ENCODE data around the gene PCDHGB7.
"Not testable (repeated sequence)": the region's sequence is repeated elsewhere in the genome, so short reads cannot be mapped to it uniquely, and the experiment has no call there.

PCDHGB7 gene

DNA sequence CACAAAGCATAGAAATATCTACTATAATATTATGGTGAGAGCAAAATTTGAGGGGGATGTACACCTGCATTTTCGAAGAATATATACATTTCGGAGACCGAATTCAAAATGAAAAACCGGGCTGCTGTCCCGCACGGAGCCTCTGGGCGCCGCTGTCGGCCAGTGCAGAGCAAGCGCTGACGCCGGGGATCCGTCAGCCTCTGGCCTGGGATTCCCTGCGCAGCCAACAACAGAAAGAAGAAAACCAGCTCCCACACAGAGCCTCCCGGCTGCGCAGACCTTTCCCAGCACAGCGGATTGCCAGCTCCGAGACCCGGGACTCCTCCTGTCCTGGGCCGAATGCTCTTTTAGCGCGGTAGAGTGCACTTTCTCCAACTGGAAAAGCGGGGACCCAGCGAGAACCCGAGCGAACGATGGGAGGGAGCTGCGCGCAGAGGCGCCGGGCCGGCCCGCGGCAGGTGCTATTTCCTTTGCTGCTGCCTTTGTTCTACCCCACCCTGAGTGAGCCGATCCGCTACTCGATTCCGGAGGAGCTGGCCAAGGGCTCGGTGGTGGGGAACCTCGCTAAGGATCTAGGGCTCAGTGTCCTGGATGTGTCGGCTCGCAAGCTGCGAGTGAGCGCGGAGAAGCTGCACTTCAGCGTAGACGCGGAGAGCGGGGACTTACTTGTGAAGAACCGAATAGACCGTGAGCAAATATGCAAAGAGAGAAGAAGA, 9.5 kb upstream of the PCDHGB7 start, which contains the start of gene PCDHGB6:
TSS of gene PCDHGB6 (plus strand) at position 232 of the 716 bp plus-strand sequence. CDS start at position 414, 182 bp downstream.
- not testable (repeated sequence) for H3K4me3 ChIP-seq (ENCODE audit: low read length); H4K20me1 ChIP-seq (ENCODE audit: insufficient read depth, low read length); H3K9ac ChIP-seq (ENCODE audit: low read length); H3K79me2 ChIP-seq (ENCODE audit: low read length); H3K27me3 ChIP-seq (ENCODE audit: low read depth, low read length); H3K4me2 ChIP-seq (ENCODE audit: low read length); H3K4me1 ChIP-seq (ENCODE audit: low read length); H3K9me3 ChIP-seq (ENCODE audit: insufficient read depth, low read length); H3K36me3 ChIP-seq (replicated peaks; ENCODE audit: low read depth, low read length); H2AFZ ChIP-seq (ENCODE audit: low read depth, low read length); H3K27ac ChIP-seq (ENCODE audit: low read length)
- TF ChIP-seq, protein P1, sequence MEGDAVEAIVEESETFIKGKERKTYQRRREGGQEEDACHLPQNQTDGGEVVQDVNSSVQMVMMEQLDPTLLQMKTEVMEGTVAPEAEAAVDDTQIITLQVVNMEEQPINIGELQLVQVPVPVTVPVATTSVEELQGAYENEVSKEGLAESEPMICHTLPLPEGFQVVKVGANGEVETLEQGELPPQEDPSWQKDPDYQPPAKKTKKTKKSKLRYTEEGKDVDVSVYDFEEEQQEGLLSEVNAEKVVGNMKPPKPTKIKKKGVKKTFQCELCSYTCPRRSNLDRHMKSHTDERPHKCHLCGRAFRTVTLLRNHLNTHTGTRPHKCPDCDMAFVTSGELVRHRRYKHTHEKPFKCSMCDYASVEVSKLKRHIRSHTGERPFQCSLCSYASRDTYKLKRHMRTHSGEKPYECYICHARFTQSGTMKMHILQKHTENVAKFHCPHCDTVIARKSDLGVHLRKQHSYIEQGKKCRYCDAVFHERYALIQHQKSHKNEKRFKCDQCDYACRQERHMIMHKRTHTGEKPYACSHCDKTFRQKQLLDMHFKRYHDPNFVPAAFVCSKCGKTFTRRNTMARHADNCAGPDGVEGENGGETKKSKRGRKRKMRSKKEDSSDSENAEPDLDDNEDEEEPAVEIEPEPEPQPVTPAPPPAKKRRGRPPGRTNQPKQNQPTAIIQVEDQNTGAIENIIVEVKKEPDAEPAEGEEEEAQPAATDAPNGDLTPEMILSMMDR (IDR thresholded peaks at IDR 0.05; ENCODE audit: low read depth, low read length) = peak; percentile 24; the same call in 1 of the 2 replicates

DNA sequence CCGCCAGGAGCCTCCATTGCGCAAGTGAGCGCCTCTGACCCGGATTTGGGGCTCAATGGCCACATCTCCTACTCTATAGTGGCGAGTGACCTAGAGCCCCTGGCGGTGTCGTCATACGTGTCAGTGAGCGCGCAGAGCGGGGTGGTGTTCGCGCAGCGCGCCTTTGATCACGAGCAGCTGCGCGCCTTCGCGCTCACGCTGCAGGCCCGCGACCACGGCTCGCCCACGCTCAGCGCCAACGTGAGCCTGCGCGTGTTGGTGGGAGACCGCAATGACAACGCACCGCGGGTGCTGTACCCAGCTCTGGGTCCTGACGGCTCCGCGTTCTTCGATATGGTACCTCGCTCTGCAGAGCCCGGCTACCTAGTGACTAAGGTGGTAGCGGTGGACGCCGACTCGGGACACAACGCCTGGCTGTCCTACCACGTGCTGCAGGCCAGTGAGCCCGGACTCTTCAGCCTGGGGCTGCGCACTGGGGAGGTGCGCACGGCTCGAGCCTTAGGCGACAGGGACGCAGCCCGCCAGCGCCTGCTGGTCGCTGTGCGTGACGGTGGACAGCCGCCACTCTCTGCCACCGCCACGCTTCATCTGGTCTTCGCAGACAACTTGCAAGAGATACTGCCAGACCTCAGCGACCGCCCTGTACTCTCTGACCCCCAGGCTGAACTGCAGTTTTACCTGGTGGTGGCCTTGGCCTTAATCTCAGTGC, 7.7 kb upstream of the PCDHGB7 start:
- Histone ChIP-seq H3K4me2 (ENCODE audit: low read length) (no peak overlapping the region), H3K9me3 (ENCODE audit: insufficient read depth, low read length) (no peaks in the 10 kb centered on the region), H3K79me2 (ENCODE audit: low read length) (no peaks in the 10 kb centered on the region), H3K4me1 (ENCODE audit: low read length) (no peaks in the 10 kb centered on the region), H3K27me3 (ENCODE audit: low read depth, low read length) (no peaks in the 10 kb centered on the region), H3K9ac (ENCODE audit: low read length) (no peak overlapping the region), H3K27ac (ENCODE audit: low read length) (no peak overlapping the region), H3K4me3 (ENCODE audit: low read length) (no peak overlapping the region), H3K36me3 (replicated peaks; ENCODE audit: low read depth, low read length) (no peaks in the 10 kb centered on the region), H2AFZ (ENCODE audit: low read depth, low read length) (no peak overlapping the region), H4K20me1 (ENCODE audit: insufficient read depth, low read length) (no peaks in the 10 kb centered on the region)
- TF ChIP-seq EZH2phosphoT487 (IDR thresholded peaks at IDR 0.05; ENCODE audit: low read depth) = no peak

DNA sequence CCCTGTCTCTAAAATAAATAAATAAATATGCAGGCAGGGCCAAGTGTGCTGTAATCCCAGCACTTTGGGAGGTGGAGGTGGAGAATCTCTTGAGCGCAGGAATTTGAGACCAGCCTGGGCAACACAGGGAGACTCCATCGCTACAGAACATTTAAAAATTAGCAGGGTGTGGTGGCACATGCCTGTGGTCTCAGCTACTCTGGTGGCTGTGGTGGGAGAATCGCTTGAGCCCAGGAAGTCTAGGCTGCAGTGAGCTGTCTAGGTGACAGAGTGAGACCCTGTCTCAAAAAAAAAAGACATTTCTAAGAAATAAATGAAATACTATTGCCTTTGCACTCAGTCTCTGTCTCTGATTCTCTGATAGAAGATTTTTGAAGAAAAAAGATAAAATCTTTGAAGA, 5.9 kb upstream of the PCDHGB7 start:
- Histone ChIP-seq H4K20me1 (ENCODE audit: insufficient read depth, low read length) (no peaks in the 10 kb centered on the region), H3K9me3 (ENCODE audit: insufficient read depth, low read length) (no peaks in the 10 kb centered on the region), H3K4me3 (ENCODE audit: low read length) (no peak overlapping the region), H3K4me1 (ENCODE audit: low read length) (no peaks in the 10 kb centered on the region), H3K4me2 (ENCODE audit: low read length) (no peak overlapping the region), H3K9ac (ENCODE audit: low read length) (no peak overlapping the region), H3K27me3 (ENCODE audit: low read depth, low read length) (no peaks in the 10 kb centered on the region), H3K27ac (ENCODE audit: low read length) (no peak overlapping the region), H2AFZ (ENCODE audit: low read depth, low read length) (no peak overlapping the region), H3K79me2 (ENCODE audit: low read length) (no peaks in the 10 kb centered on the region), H3K36me3 (replicated peaks; ENCODE audit: low read depth, low read length) (no peaks in the 10 kb centered on the region)
- TF ChIP-seq EZH2phosphoT487 (IDR thresholded peaks at IDR 0.05; ENCODE audit: low read depth) = no peak
- TF ChIP-seq, protein P1 (IDR thresholded peaks at IDR 0.05; ENCODE audit: low read depth, low read length) = no peak

DNA sequence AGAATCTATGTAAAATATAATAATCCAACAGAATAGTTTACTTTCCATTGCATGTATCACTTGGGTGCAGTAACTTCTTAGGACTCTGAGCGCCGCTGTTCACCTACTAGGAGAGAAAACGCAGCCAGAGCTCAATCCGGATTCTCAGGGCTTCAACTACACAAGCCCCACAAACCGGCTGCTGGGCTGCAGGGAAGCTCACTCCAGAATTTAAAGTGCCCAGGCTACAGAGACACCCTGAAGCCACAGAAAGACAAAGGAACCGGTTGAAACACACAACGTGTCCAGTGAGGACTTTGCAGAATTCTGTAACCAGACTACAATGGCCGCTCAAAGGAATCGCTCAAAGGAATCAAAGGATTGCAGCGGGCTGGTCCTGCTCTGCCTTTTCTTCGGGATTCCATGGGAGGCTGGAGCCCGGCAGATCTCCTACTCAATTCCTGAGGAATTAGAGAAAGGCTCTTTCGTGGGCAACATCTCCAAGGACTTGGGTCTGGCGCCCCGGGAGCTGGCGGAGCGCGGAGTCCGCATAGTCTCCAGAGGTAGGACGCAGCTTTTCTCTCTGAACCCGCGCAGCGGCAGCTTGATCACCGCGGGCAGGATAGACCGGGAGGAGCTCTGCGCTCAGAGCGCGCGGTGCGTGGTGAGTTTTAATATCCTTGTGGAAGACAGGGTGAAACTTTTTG, 4.5 kb upstream of the PCDHGB7 start, which contains the start of gene PCDHGA10:
TSS of gene PCDHGA10 (plus strand) at position 134 of the 686 bp plus-strand sequence. CDS start at position 323, 189 bp downstream.
- no peaks in the 10 kb centered on the region for H3K9me3 ChIP-seq (ENCODE audit: insufficient read depth, low read length)
- no peaks in the 10 kb centered on the region for H3K36me3 ChIP-seq (replicated peaks; ENCODE audit: low read depth, low read length)
- no peaks in the 10 kb centered on the region for H3K79me2 ChIP-seq (ENCODE audit: low read length)
- H3K27ac ChIP-seq (ENCODE audit: low read length) = no peak within 1 kb of the TSS
- peak within 1 kb of the TSS; percentile 97 for H2AFZ ChIP-seq (ENCODE audit: low read depth, low read length)
- no peaks in the 10 kb centered on the region for H4K20me1 ChIP-seq (ENCODE audit: insufficient read depth, low read length)
- peak within 1 kb of the TSS; percentile 89 for H3K4me3 ChIP-seq (ENCODE audit: low read length)
- no peaks in the 10 kb centered on the region for H3K4me1 ChIP-seq (ENCODE audit: low read length)
- no peaks in the 10 kb centered on the region for H3K27me3 ChIP-seq (ENCODE audit: low read depth, low read length)
- peak within 1 kb of the TSS; percentile 83 for H3K4me2 ChIP-seq (ENCODE audit: low read length)
- TF ChIP-seq, protein P1 (IDR thresholded peaks at IDR 0.05; ENCODE audit: low read depth, low read length) = peak; percentile 66
- no peak for TF ChIP-seq EZH2phosphoT487 (IDR thresholded peaks at IDR 0.05; ENCODE audit: low read depth)
- peak within 1 kb of the TSS; percentile 59 for H3K9ac ChIP-seq (ENCODE audit: low read length)
